Body of pancreas (tissue), 4 donors: ENCODE measurements around the gene EYA4. TPM values are rescaled to one million over a fixed set of nuclear protein-coding genes. Genes with fewer than 3 reads are reported as not detected.

Experiments
- ATAC-seq: fragments of 150-250 bp; one replicate; pipeline ENCODE4 v1.9.1; 2016
- DNase-seq, 4 donors: peaks; one replicate each; pipeline ENCODE4 v3.0.0-alpha.2; 2019
- H3K27ac ChIP-seq, 4 donors: fragments of 200-600 bp; sonication (generic); 1 replicate in 3 of 4; 2 replicates in 1 of 4; pipeline versions ENCODE4 v1.5.1 to v1.6.1; 2016 to 2019; ENCODE audit warnings: mild to moderate bottlenecking in 1 of 4, mixed read lengths in 1 of 4, moderate library complexity in 1 of 4
- H3K27me3 ChIP-seq, 2 donors: fragments of 200-600 bp; sonication (generic); one replicate each; pipeline ENCODE4 v1.6.0; 2016; ENCODE audit warnings: mild to moderate bottlenecking in 1 of 2
- H3K36me3 ChIP-seq, 2 donors: fragments of 200-600 bp; sonication (generic); replicated peaks in 1 of 2; 2 replicates each; pipeline ENCODE4 v1.5.1; 2016; ENCODE audit warnings: low read depth in 2 of 2; ENCODE audit not compliant: insufficient read depth in 1 of 2
- H3K4me1 ChIP-seq: fragments of 200-600 bp; sonication (generic); one replicate; pipeline ENCODE4 v1.6.0; 2016
- H3K4me3 ChIP-seq, 2 donors: fragments of 200-600 bp; sonication (generic); 1 replicate in 1 of 2; 2 replicates in 1 of 2; pipeline ENCODE4 v1.5.1; 2016 to 2019
- H3K9me3 ChIP-seq, 3 donors: fragments of 200-600 bp; sonication (generic); 1 replicate in 2 of 3; 2 replicates in 1 of 3; pipeline ENCODE4 v1.5.1; 2016
- POLR2A ChIP-seq, 3 donors: fragments of 450-650 bp; IDR thresholded peaks; one replicate each; pipeline ENCODE4 v1.6.1; 2016; ENCODE audit warnings: antibody characterized with exemption in 3 of 3, mild to moderate bottlenecking in 2 of 3
- WGBS, 2 donors: methylation state at CpG; one replicate each; pipeline ENCODE4 v1.1.5; 2017; 5-methylcytosine and 5-hydroxymethylcytosine counted together
- intact Hi-C: fragments of 100-400 bp; cut with DNase I; formaldehyde crosslinking; loops from one replicate; pipeline ENCODE4 v1.15.1; 2023
- total RNA-seq, 2 donors: library from RNA; depleted of rRNA; stranded (reverse); fragments of >200 nt; gene quantifications; one replicate each; pipeline ENCODE4 v1.1.0, GENCODE V29; 2016
- TF ChIP-seq, protein P1 (sequence below), 7 experiments: fragments of 450-650 bp in 4 of 7; fragments of 200-600 bp in 3 of 7; sonication (generic) in 3 of 7; IDR thresholded peaks; one replicate each; pipeline ENCODE4 v1.5.1; 2016 to 2019; ENCODE audit warnings: antibody characterized with exemption in 7 of 7

Gene EYA4
- total RNA-seq, 2 donors from 2014 or later, result 0.26 to 5.3 TPM

DNA sequence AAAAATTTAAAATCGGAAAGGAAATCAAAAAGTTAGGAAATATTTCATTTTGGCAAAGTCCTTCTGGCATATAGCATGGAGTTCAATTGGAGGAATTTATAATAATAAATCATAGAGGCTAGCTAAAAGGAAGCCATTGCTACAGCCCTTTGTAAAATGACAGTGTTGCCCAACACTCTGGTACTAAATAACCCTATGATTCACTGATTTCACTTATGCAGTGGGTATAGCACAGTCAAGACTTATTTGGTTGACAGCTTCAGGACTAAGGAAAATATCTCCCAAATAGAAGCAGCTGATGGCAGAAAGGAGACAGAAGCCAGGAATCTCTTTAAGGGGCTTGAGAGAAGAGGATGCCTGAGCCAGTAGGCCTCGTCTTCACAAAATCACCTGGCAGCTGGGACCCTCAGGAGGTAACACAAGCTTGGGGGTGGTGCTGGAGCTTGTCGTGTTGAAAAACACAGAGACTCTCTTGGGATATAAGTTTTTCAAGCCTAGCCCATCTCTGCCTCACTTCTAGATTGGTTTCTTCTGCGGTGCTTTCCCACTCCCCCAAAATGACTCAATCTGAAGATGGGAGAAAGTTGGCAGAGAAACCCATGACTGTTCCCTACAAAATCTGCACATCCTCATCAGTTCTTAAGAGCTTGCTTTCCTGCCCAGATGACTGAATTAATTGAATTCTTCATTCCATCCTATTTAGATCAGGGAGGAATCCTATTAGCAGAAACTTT, 38.4 kb upstream of the EYA4 start:
- Histone ChIP-seq H3K4me3 (no peak overlapping the region), H3K9me3 (no peaks in the 10 kb centered on the region), H3K27ac (no peak overlapping the region), H3K4me1 (no peaks in the 10 kb centered on the region), H3K36me3 (no peaks in the 10 kb centered on the region), H3K27me3 (no peaks in the 10 kb centered on the region)
- ATAC-seq (no peak), DNase-seq (no peak)
- no peak for TF ChIP-seq POLR2A (IDR thresholded peaks at IDR 0.05)
- TF ChIP-seq, protein P1, sequence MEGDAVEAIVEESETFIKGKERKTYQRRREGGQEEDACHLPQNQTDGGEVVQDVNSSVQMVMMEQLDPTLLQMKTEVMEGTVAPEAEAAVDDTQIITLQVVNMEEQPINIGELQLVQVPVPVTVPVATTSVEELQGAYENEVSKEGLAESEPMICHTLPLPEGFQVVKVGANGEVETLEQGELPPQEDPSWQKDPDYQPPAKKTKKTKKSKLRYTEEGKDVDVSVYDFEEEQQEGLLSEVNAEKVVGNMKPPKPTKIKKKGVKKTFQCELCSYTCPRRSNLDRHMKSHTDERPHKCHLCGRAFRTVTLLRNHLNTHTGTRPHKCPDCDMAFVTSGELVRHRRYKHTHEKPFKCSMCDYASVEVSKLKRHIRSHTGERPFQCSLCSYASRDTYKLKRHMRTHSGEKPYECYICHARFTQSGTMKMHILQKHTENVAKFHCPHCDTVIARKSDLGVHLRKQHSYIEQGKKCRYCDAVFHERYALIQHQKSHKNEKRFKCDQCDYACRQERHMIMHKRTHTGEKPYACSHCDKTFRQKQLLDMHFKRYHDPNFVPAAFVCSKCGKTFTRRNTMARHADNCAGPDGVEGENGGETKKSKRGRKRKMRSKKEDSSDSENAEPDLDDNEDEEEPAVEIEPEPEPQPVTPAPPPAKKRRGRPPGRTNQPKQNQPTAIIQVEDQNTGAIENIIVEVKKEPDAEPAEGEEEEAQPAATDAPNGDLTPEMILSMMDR (IDR thresholded peaks at IDR 0.05), result no peak
- WGBS, 2 donors, result 49 to 72% methylated on average over 4 of the region's 4 CpGs
- intact Hi-C loops, result no loop called here

DNA sequence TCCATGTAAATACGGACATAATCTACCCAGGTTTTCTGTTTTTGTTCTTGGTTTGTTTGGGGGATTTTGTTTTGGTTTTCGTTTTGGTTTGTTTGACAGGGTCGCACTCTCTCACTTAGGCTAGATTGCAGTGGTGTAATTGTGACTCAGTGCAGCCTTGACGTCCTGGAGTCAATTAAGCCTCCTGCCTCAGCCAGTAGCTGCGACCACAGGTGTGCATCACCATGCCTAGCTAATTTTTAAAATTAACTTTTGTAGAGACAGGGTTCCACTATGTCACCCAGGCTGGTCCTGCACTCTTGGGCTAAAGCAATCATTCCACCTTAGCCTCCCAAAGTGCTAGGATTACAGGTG, 37.8 kb upstream of the EYA4 start:
- Histone ChIP-seq H3K9me3 (no peaks in the 10 kb centered on the region), H3K36me3 (no peaks in the 10 kb centered on the region), H3K4me3 (no peak overlapping the region), H3K27ac (no peak overlapping the region), H3K27me3 (no peaks in the 10 kb centered on the region), H3K4me1 (no peaks in the 10 kb centered on the region)
- TF ChIP-seq POLR2A (IDR thresholded peaks at IDR 0.05), result no peak
- TF ChIP-seq, protein P1 (IDR thresholded peaks at IDR 0.05), result no peak
- intact Hi-C loops, result no loop called here
- DNase-seq, result no peak
- ATAC-seq, result no peak
- WGBS, 2 donors, result 62 to 68% methylated on average over 5 of the region's 5 CpGs

DNA sequence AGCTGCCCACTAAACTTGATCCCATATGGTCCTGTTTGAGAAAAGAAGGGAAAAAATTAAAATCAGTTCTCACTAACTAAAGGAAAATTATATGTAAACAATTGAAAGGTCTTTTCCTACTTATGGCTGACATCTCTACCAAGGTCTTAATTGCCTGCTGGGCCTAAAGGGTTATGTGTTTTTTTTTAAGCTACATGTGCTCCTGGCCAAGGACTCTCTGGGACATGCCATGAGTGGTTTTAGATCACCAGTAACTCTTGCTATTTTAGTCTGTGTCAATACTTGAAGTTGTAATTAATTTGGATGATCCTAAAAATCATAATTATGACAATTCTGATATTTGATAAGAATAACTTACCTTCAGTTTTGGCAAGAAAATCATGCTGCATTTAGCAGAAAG, 35.9 kb upstream of the EYA4 start:
- Histone ChIP-seq H3K4me3 (no peak overlapping the region), H3K27ac (no peak overlapping the region), H3K4me1 (no peaks in the 10 kb centered on the region), H3K36me3 (no peaks in the 10 kb centered on the region), H3K9me3 (no peaks in the 10 kb centered on the region), H3K27me3 (no peaks in the 10 kb centered on the region)
- ATAC-seq, result no peak
- no peak for TF ChIP-seq POLR2A (IDR thresholded peaks at IDR 0.05)
- TF ChIP-seq, protein P1 (IDR thresholded peaks at IDR 0.05), result no peak
- intact Hi-C loops, result no loop called here
- no peak for DNase-seq

- Histone ChIP-seq H3K27me3 (no peaks in the 10 kb centered on the region), H3K9me3 (no peaks in the 10 kb centered on the region), H3K36me3 (no peaks in the 10 kb centered on the region), H3K4me1 (no peaks in the 10 kb centered on the region), H3K27ac (no peak overlapping the region), H3K4me3 (no peak overlapping the region)
- ATAC-seq (no peak), DNase-seq (no peak)
- intact Hi-C loops, result no loop called here
- 68 to 72% methylated on average over 5 of the region's 5 CpGs for WGBS, 2 donors
- TF ChIP-seq, protein P1 (IDR thresholded peaks at IDR 0.05), result no peak
- TF ChIP-seq POLR2A (IDR thresholded peaks at IDR 0.05), result no peak
Measured at GRCh38 chr6:133206942-133207341, 34.2 kb upstream of the EYA4 start.

DNA sequence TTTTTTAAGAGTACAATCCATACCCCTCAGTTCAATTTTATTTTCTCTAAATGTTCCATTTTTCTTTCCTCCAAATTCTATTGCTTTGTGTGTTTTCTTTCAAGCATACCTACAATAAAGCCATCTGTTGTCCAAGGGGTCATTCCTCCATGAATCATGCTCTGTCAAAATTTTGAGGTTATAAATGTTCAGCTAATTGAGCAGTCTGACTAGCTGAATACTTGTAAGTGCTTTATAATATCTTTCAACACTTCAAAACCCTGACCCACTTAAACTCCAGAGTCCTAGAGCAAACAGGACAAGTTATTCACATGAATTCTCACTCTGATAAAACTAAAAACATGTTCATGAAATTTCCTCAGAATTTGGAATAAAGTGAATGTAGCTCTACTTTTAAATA, 33.4 kb upstream of the EYA4 start:
- H3K27me3 ChIP-seq, result no peaks in the 10 kb centered on the region
- no peak overlapping the region for H3K27ac ChIP-seq
- H3K36me3 ChIP-seq, result no peaks in the 10 kb centered on the region
- H3K4me3 ChIP-seq, result no peak overlapping the region
- ATAC-seq (no peak), DNase-seq (no peak)
- H3K9me3 ChIP-seq, result no peaks in the 10 kb centered on the region
- no peaks in the 10 kb centered on the region for H3K4me1 ChIP-seq
- no peak for TF ChIP-seq POLR2A (IDR thresholded peaks at IDR 0.05)
- TF ChIP-seq, protein P1 (IDR thresholded peaks at IDR 0.05), result no peak
- intact Hi-C loops, result no loop called here
